OCI-LY3 (cell line): Measurements from ENCODE around the gene SSC5D.

Source experiments
- H2AFZ ChIP-seq: fragments of 200-600, 300-600 bp; shearing (Covaris generic); 2 replicates; pipeline ENCODE4 v1.6.0; 2014; ENCODE audit warnings: antibody characterized with exemption, low read depth, low read length
- H3K27ac ChIP-seq: fragments of 200-600, 300-600 bp; sonication (generic); 2 replicates; pipeline ENCODE4 v1.5.1; 2014; ENCODE audit warnings: mild to moderate bottlenecking, low read length, moderate library complexity, mixed read lengths
- H3K27me3 ChIP-seq: fragments of 200-600, 300-600 bp; sonication (generic); 2 replicates; pipeline ENCODE4 v1.6.1; 2014; ENCODE audit warnings: low read depth, low read length, mixed read lengths
- H3K36me3 ChIP-seq: fragments of 200-600, 300-600 bp; sonication (generic); replicated peaks from 2 replicates; pipeline ENCODE3; 2014; ENCODE audit warnings: low read depth, low read length, mixed read lengths
- H3K4me1 ChIP-seq: fragments of 300-600, 200-600 bp; sonication (generic); 2 replicates; pipeline ENCODE4 v1.6.1; 2014; ENCODE audit warnings: low read length, mixed read lengths
- H3K4me2 ChIP-seq: fragments of 200-600, 300-600 bp; sonication (generic); 2 replicates; pipeline ENCODE4 v1.6.1; 2014; ENCODE audit warnings: low read length, mixed read lengths
- H3K4me3 ChIP-seq: fragments of 300-600, 200-600 bp; sonication (generic); 2 replicates; pipeline ENCODE4 v1.5.1; 2014; ENCODE audit warnings: antibody characterized with exemption, mild to moderate bottlenecking, low read length, moderate library complexity
- H3K79me2 ChIP-seq: fragments of 300-600, 200-600 bp; shearing (Covaris generic); 2 replicates; pipeline ENCODE4 v1.6.1; 2014; ENCODE audit warnings: mild to moderate bottlenecking, low read length, mixed read lengths
- H3K9ac ChIP-seq: fragments of 300-600, 200-600 bp; shearing (Covaris generic); 2 replicates; pipeline ENCODE4 v1.6.0; 2014; ENCODE audit warnings: mild to moderate bottlenecking, low read length, moderate library complexity
- H3K9me3 ChIP-seq: fragments of 200-600, 300-600 bp; shearing (Covaris generic); 2 replicates; pipeline ENCODE4 v1.6.1; 2014; ENCODE audit warnings: low read length, mixed read lengths; ENCODE audit not compliant: insufficient read depth
- H4K20me1 ChIP-seq: fragments of 200-600, 300-600 bp; sonication (generic); 2 replicates; pipeline ENCODE4 v1.6.1; 2016; ENCODE audit warnings: low read length, mixed read lengths; ENCODE audit not compliant: insufficient read depth
- CTCF ChIP-seq: fragments of 200-600, 300-600 bp; sonication (generic); IDR thresholded peaks from 2 replicates; pipeline ENCODE4 v1.5.1; 2014; ENCODE audit warnings: antibody characterized with exemption, low read length, low read depth
- EZH2phosphoT487 ChIP-seq: fragments of 200-600 bp; shearing (Covaris generic); IDR thresholded peaks from 2 replicates; pipeline ENCODE4 v1.6.1; 2018; ENCODE audit warnings: antibody characterized with exemption, mixed run types, low read depth

SSC5D gene

GRCh38 chr19:55519451-55520311 lies 31.4 kb downstream of the SSC5D start:
- no peaks in the 10 kb centered on the region for H3K9me3 ChIP-seq
- H3K36me3 ChIP-seq: no peaks in the 10 kb centered on the region
- no peak overlapping the region for H3K27ac ChIP-seq
- TF ChIP-seq EZH2phosphoT487 (no peak), CTCF (no peak)
- no peak overlapping the region for H3K9ac ChIP-seq
- peaks cover 4% of the 10 kb centered on the region for H3K4me1 ChIP-seq
- no peaks in the 10 kb centered on the region for H4K20me1 ChIP-seq
- H3K27me3 ChIP-seq: peaks cover 3% of the 10 kb centered on the region; the same call in 1 of the 2 replicates
- H3K79me2 ChIP-seq: no peaks in the 10 kb centered on the region
- no peak overlapping the region for H2AFZ ChIP-seq
- no peak overlapping the region for H3K4me3 ChIP-seq
- no peak overlapping the region for H3K4me2 ChIP-seq

GRCh38 chr19:55520691-55521292 lies 32.6 kb downstream of the SSC5D start:
- Histone ChIP-seq H3K4me3 (no peak overlapping the region), H3K4me1 (peaks cover 4% of the 10 kb centered on the region), H3K9ac (no peak overlapping the region), H3K36me3 (no peaks in the 10 kb centered on the region), H4K20me1 (no peaks in the 10 kb centered on the region), H3K27me3 (peaks cover 3% of the 10 kb centered on the region; the same call in 1 of the 2 replicates), H3K4me2 (no peak overlapping the region), H3K27ac (no peak overlapping the region), H3K79me2 (no peaks in the 10 kb centered on the region), H3K9me3 (no peaks in the 10 kb centered on the region), H2AFZ (no peak overlapping the region)
- TF ChIP-seq CTCF (no peak), EZH2phosphoT487 (no peak)

GRCh38 chr19:55525289-55526101 lies 37.3 kb downstream of the SSC5D start:
- Histone ChIP-seq H3K36me3 (no peaks in the 10 kb centered on the region), H3K27ac (no peak overlapping the region), H3K4me1 (no peaks in the 10 kb centered on the region), H4K20me1 (no peaks in the 10 kb centered on the region), H2AFZ (no peak overlapping the region), H3K4me3 (no peak overlapping the region), H3K27me3 (peaks cover 3% of the 10 kb centered on the region; the same call in 1 of the 2 replicates), H3K9ac (no peak overlapping the region), H3K79me2 (no peaks in the 10 kb centered on the region), H3K9me3 (no peaks in the 10 kb centered on the region), H3K4me2 (no peak overlapping the region)
- TF ChIP-seq CTCF: no peak
- no peak for TF ChIP-seq EZH2phosphoT487
